K562 (cell line): Measurements from ENCODE around the gene CALD1. TPM values are rescaled to one million over a fixed set of nuclear protein-coding genes. Genes with fewer than 3 reads are reported as not detected.

ENCODE experiments used
- ATAC-seq: fragments of 200-7000 bp; cut with Tn5 transposase; 3 replicates; pipeline ENCODE4 v1.9.1; 2020; ENCODE audit warnings: moderate library complexity
- BruUV-seq: library from RNA; stranded (reverse); fragments of 400-500 nt; replicated peaks from 2 replicates; lab custom pipeline; 2021; lab: Mats Ljungman, UMichigan
- CTCF ChIA-PET: fragments of 300-600 bp; formaldehyde crosslinking; extraction: SDS; loops from one replicate; lab custom pipeline; 2021; ENCODE audit warnings: low intra/inter-chr PET ratio; lab: Yijun Ruan, JAX
- POLR2A ChIA-PET: fragments of 300-600, 350-650 bp; sonication (Branson Sonifier 250); formaldehyde crosslinking; extraction: SDS; loops from one replicate; lab custom pipeline; 2021; ENCODE audit warnings: antibody characterized with exemption, inconsistent platforms; lab: Yijun Ruan, JAX
- DNase-seq, 4 experiments: peaks; one replicate each; pipeline versions ENCODE4 v3.0.0 to v3.0.0-alpha.2; 2011 to 2018; ENCODE audit warnings: low spot score in 3 of 4, mixed read lengths in 3 of 4; ENCODE audit errors: extremely low read depth in 1 of 4
- FAIRE-seq: peaks from 2 replicates; lab custom pipeline; 2011; peaks lifted over from hg19 to GRCh38; lab: Jason Lieb, UNC
- H2AFZ ChIP-seq: 2 replicates; pipeline ENCODE4 v1.6.0; 2011; ENCODE audit warnings: low read depth, low read length, control low read depth, inconsistent platforms
- H3K27ac ChIP-seq: fragments of 200-600 bp; 3 replicates; pipeline ENCODE4 v1.8.0; 2011; ENCODE audit warnings: low read depth, mild to moderate bottlenecking, control low read depth, inconsistent platforms, low read length, moderate library complexity, mixed read lengths; ENCODE audit errors: extremely low read depth
- H3K27me3 ChIP-seq, 2 experiments: fragments of 300-600 bp in 1 of 2; 2 replicates in 1 of 2; 3 replicates in 1 of 2; pipeline versions ENCODE4 v1.6.0 to v1.8.0; 2011; ENCODE audit warnings: inconsistent platforms in 2 of 2, low read length in 2 of 2, mild to moderate bottlenecking in 1 of 2, mixed read lengths in 1 of 2, moderate library complexity in 1 of 2; ENCODE audit not compliant: control insufficient read depth in 2 of 2, insufficient read depth in 2 of 2
- H3K36me3 ChIP-seq: fragments of 300-600 bp; 3 replicates; pipeline ENCODE4 v1.8.0; 2011; ENCODE audit warnings: mild to moderate bottlenecking, low read length, inconsistent platforms; ENCODE audit not compliant: control insufficient read depth, insufficient read depth
- H3K4me1 ChIP-seq, 2 experiments: fragments of 200-600 bp in 1 of 2; replicated peaks in 1 of 2; 2 replicates in 1 of 2; 3 replicates in 1 of 2; pipeline versions ENCODE4 v1.5.1 to v1.8.0; 2011; ENCODE audit warnings: inconsistent platforms in 2 of 2, low read length in 2 of 2, mild to moderate bottlenecking in 1 of 2, mixed read lengths in 1 of 2, moderate library complexity in 1 of 2; ENCODE audit not compliant: control insufficient read depth in 2 of 2, insufficient read depth in 2 of 2
- H3K4me2 ChIP-seq: 2 replicates; pipeline ENCODE4 v1.6.1; 2011; ENCODE audit warnings: low read length, control low read depth, inconsistent platforms, mixed read lengths; ENCODE audit not compliant: insufficient read depth
- H3K4me3 ChIP-seq: fragments of 200-600 bp; sonication (generic), shearing (Covaris generic); 2 replicates; pipeline ENCODE4 v1.5.1; 2016; ENCODE audit warnings: control low read depth, inconsistent platforms
- H3K79me2 ChIP-seq: fragments of 200-600 bp; 3 replicates; pipeline ENCODE4 v1.8.0; 2011; ENCODE audit warnings: low read length, inconsistent platforms; ENCODE audit not compliant: control insufficient read depth, insufficient read depth
- H3K9ac ChIP-seq, 2 experiments: 2 replicates each; pipeline versions ENCODE4 v1.6.0 to v1.6.1; 2011; ENCODE audit warnings: low read depth in 2 of 2, low read length in 2 of 2, control low read depth in 1 of 2, inconsistent platforms in 1 of 2, mild to moderate bottlenecking in 1 of 2, mixed read lengths in 1 of 2; ENCODE audit not compliant: insufficient read depth in 1 of 2
- H3K9me1 ChIP-seq: one replicate; pipeline ENCODE4 v1.6.0; 2011; ENCODE audit warnings: inconsistent platforms, mild to moderate bottlenecking, low read length, moderate library complexity; ENCODE audit not compliant: control insufficient read depth, insufficient read depth
- H3K9me3 ChIP-seq: replicated peaks from 2 replicates; pipeline ENCODE4 v1.5.1; 2011; ENCODE audit warnings: low read depth, low read length, inconsistent platforms; ENCODE audit not compliant: control insufficient read depth, insufficient read depth
- H4K20me1 ChIP-seq: replicated peaks from 2 replicates; pipeline ENCODE4 v1.6.1; 2011; ENCODE audit warnings: low read length, inconsistent platforms, mixed read lengths; ENCODE audit not compliant: control insufficient read depth, insufficient read depth
- ATF7 ChIP-seq: fragments of 450-650 bp; IDR thresholded peaks from 2 replicates; pipeline ENCODE4 v1.7.1; 2014; ENCODE audit warnings: mild to moderate bottlenecking, moderate library complexity
- EWSR1 ChIP-seq: fragments of 450-650 bp; IDR thresholded peaks from 2 replicates; pipeline ENCODE4 v1.6.1; 2018; ENCODE audit warnings: borderline replicate concordance, mild to moderate bottlenecking, low read depth, moderate library complexity; ENCODE audit not compliant: partially characterized antibody
- HNRNPL ChIP-seq: fragments of 200-400 bp; formaldehyde crosslinking; IDR thresholded peaks from 2 replicates; pipeline ENCODE4 v1.6.1; 2017; ENCODE audit warnings: low read depth, mild to moderate bottlenecking, low read length
- LEF1 ChIP-seq: fragments of 450-650 bp; IDR thresholded peaks from 2 replicates; pipeline ENCODE4 v1.6.1; 2016; ENCODE audit warnings: mild to moderate bottlenecking
- MEF2D ChIP-seq: conservative IDR thresholded peaks from 2 replicates; pipeline ENCODE4 v1.6.1; 2016; ENCODE audit warnings: low read depth, missing genetic modification characterization, missing compliant biosample characterization
- NCOA4 ChIP-seq: fragments of 450-650 bp; IDR thresholded peaks from 2 replicates; pipeline ENCODE4 v1.6.1; 2018; ENCODE audit warnings: mild to moderate bottlenecking; ENCODE audit not compliant: partially characterized antibody
- PRPF4 ChIP-seq: fragments of 200-400 bp; formaldehyde crosslinking; IDR thresholded peaks from one replicate; pipeline ENCODE4 v1.6.1; 2017; ENCODE audit warnings: low read length, low read depth, mild to moderate bottlenecking; ENCODE audit not compliant: insufficient read depth, poor library complexity, severe bottlenecking
- RNF2 ChIP-seq: sonication (generic); IDR thresholded peaks from 2 replicates; pipeline ENCODE4 v1.6.1; 2016
- ZNF124 ChIP-seq: sonication (generic); formaldehyde crosslinking; IDR thresholded peaks from 2 replicates; pipeline ENCODE4 v1.8.1; 2022; ENCODE audit warnings: missing genetic modification reagents
- in situ Hi-C: fragments of 300-500 bp; cut with MboI; formaldehyde crosslinking; loops from 4 replicates; pipeline ENCODE4 v1.15.0; 2018; ENCODE audit warnings: inconsistent platforms, mixed read lengths
- intact Hi-C: fragments of 100-400 bp; cut with micrococcal nuclease; formaldehyde crosslinking; loops from 2 replicates; pipeline ENCODE4 v1.14.2; 2022
- polyA plus RNA-seq, 8 experiments: library from polyadenylated mRNA; depleted of rRNA in 4 of 8; stranded (reverse) in 5 of 8; unstranded in 3 of 8; fragments of >200 nt; fragmentation: Nextera tagmentation in 2 of 8; fragmentation: Illumina TruSeq in 1 of 8; extraction: Ambion mirVana in 2 of 8; extraction: Trizol in 1 of 8; gene quantifications; 2 replicates each; pipeline versions ENCODE4 v1.2.1 to v1.2.3, GENCODE V29; 2011 to 2014; ENCODE audit warnings: inconsistent platforms in 1 of 8, missing spikeins in 1 of 8
- total RNA-seq, 7 experiments: library from RNA; depleted of rRNA in 6 of 7; stranded (reverse); fragments of >200 nt in 6 of 7; fragmentation: Illumina TruSeq in 2 of 7; extraction: Trizol in 2 of 7; gene quantifications; 2 replicates each; pipeline versions ENCODE4 v1.2.1 to v1.2.3, GENCODE V29; 2011 to 2021; ENCODE audit warnings: low replicate concordance in 1 of 7
- TF ChIP-seq, protein P1 (sequence below), 3 experiments: fragments of 200-800 bp in 1 of 3; fragments of 250-450 bp in 1 of 3; fragments of 450-650 bp in 1 of 3; sonication (Bioruptor Pico) in 1 of 3; sonication (Bioruptor generic) in 1 of 3; formaldehyde crosslinking in 1 of 3; IDR thresholded peaks; 2 replicates each; pipeline versions ENCODE4 v1.6.1 to v1.8.0; 2016 to 2022; ENCODE audit warnings: mild to moderate bottlenecking in 2 of 3, missing genetic modification characterization in 2 of 3, missing compliant biosample characterization in 1 of 3, moderate library complexity in 1 of 3
- TF ChIP-seq, protein P2 (sequence below): fragments of 450-650 bp; formaldehyde crosslinking; IDR thresholded peaks from 2 replicates; pipeline ENCODE4 v1.4.0; 2022; ENCODE audit warnings: mild to moderate bottlenecking, moderate library complexity
- TF ChIP-seq, protein P3 (sequence below): sonication (generic); formaldehyde crosslinking; IDR thresholded peaks from 2 replicates; pipeline ENCODE4 v1.8.0; 2023; ENCODE audit warnings: mild to moderate bottlenecking, missing genetic modification reagents
- TF ChIP-seq, protein P4 (sequence below): fragments of 450-650 bp; IDR thresholded peaks from 2 replicates; pipeline ENCODE4 v1.6.1; 2018; ENCODE audit warnings: mild to moderate bottlenecking, low read depth; ENCODE audit not compliant: partially characterized antibody

Gene CALD1
- total and polyA plus RNA-seq, 9 of the 15 experiments (the other 6 are each of a cell fraction or from before 2014, with no cell fraction given): 0.40 TPM; not detected in 8

DNA sequence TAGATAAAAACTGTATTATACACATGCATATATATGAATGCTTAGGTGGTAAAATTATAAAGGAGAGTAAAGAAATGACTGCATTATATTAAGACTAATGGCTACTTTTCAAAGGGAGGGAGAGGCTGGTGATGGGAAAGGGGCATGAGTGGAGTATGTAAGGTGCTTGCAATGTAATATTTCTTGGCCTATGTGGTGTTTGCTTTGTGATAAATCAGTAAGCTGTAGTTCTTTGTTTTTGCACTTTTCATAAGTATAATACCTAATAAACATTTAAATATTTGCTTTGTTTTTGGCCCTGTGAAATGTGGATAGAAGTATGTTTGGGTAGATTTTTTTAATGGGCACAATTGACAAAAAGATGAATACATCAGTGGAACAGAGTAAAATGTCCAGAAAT lies 232.8 kb downstream of the CALD1 start:
- H4K20me1 ChIP-seq: no peaks in the 10 kb centered on the region
- no peaks in the 10 kb centered on the region for H3K27me3 ChIP-seq
- intact Hi-C loops (no loop called here), in situ Hi-C loops (no loop called here)
- ChIA-PET CTCF (no interaction called here), POLR2A (no interaction called here)
- no peak overlapping the region for H3K9ac ChIP-seq
- H3K9me1 ChIP-seq: no peaks in the 10 kb centered on the region
- no peak overlapping the region for H3K4me2 ChIP-seq
- ATAC-seq: no peak
- no peak overlapping the region for H2AFZ ChIP-seq
- H3K9me3 ChIP-seq: no peaks in the 10 kb centered on the region
- no TSS peak for BruUV-seq
- H3K36me3 ChIP-seq: no peaks in the 10 kb centered on the region
- H3K4me3 ChIP-seq: no peak overlapping the region
- H3K79me2 ChIP-seq: no peaks in the 10 kb centered on the region
- H3K27ac ChIP-seq: no peak overlapping the region
- DNase-seq: no peak
- no peaks in the 10 kb centered on the region; a peak in 1 of 5 replicates for H3K4me1 ChIP-seq
- no peak for FAIRE-seq
- no peak for TF ChIP-seq MEF2D
- TF ChIP-seq ZNF124 (CRISPR knock-in tag): no peak
- TF ChIP-seq RNF2: no peak
- no peak for TF ChIP-seq NCOA4
- TF ChIP-seq, protein P1, sequence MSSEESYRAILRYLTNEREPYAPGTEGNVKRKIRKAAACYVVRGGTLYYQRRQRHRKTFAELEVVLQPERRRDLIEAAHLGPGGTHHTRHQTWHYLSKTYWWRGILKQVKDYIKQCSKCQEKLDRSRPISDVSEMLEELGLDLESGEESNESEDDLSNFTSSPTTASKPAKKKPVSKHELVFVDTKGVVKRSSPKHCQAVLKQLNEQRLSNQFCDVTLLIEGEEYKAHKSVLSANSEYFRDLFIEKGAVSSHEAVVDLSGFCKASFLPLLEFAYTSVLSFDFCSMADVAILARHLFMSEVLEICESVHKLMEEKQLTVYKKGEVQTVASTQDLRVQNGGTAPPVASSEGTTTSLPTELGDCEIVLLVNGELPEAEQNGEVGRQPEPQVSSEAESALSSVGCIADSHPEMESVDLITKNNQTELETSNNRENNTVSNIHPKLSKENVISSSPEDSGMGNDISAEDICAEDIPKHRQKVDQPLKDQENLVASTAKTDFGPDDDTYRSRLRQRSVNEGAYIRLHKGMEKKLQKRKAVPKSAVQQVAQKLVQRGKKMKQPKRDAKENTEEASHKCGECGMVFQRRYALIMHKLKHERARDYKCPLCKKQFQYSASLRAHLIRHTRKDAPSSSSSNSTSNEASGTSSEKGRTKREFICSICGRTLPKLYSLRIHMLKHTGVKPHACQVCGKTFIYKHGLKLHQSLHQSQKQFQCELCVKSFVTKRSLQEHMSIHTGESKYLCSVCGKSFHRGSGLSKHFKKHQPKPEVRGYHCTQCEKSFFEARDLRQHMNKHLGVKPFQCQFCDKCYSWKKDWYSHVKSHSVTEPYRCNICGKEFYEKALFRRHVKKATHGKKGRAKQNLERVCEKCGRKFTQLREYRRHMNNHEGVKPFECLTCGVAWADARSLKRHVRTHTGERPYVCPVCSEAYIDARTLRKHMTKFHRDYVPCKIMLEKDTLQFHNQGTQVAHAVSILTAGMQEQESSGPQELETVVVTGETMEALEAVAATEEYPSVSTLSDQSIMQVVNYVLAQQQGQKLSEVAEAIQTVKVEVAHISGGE (CRISPR knock-in tag; IDR thresholded peaks at IDR 0.05): no peak
- no peak for TF ChIP-seq EWSR1
- no peak for TF ChIP-seq HNRNPL
- TF ChIP-seq, protein P2, sequence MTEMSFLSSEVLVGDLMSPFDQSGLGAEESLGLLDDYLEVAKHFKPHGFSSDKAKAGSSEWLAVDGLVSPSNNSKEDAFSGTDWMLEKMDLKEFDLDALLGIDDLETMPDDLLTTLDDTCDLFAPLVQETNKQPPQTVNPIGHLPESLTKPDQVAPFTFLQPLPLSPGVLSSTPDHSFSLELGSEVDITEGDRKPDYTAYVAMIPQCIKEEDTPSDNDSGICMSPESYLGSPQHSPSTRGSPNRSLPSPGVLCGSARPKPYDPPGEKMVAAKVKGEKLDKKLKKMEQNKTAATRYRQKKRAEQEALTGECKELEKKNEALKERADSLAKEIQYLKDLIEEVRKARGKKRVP: no peak
- TF ChIP-seq, protein P3, sequence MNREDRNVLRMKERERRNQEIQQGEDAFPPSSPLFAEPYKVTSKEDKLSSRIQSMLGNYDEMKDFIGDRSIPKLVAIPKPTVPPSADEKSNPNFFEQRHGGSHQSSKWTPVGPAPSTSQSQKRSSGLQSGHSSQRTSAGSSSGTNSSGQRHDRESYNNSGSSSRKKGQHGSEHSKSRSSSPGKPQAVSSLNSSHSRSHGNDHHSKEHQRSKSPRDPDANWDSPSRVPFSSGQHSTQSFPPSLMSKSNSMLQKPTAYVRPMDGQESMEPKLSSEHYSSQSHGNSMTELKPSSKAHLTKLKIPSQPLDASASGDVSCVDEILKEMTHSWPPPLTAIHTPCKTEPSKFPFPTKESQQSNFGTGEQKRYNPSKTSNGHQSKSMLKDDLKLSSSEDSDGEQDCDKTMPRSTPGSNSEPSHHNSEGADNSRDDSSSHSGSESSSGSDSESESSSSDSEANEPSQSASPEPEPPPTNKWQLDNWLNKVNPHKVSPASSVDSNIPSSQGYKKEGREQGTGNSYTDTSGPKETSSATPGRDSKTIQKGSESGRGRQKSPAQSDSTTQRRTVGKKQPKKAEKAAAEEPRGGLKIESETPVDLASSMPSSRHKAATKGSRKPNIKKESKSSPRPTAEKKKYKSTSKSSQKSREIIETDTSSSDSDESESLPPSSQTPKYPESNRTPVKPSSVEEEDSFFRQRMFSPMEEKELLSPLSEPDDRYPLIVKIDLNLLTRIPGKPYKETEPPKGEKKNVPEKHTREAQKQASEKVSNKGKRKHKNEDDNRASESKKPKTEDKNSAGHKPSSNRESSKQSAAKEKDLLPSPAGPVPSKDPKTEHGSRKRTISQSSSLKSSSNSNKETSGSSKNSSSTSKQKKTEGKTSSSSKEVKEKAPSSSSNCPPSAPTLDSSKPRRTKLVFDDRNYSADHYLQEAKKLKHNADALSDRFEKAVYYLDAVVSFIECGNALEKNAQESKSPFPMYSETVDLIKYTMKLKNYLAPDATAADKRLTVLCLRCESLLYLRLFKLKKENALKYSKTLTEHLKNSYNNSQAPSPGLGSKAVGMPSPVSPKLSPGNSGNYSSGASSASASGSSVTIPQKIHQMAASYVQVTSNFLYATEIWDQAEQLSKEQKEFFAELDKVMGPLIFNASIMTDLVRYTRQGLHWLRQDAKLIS (CRISPR knock-in tag): no peak
- TF ChIP-seq, protein P4, sequence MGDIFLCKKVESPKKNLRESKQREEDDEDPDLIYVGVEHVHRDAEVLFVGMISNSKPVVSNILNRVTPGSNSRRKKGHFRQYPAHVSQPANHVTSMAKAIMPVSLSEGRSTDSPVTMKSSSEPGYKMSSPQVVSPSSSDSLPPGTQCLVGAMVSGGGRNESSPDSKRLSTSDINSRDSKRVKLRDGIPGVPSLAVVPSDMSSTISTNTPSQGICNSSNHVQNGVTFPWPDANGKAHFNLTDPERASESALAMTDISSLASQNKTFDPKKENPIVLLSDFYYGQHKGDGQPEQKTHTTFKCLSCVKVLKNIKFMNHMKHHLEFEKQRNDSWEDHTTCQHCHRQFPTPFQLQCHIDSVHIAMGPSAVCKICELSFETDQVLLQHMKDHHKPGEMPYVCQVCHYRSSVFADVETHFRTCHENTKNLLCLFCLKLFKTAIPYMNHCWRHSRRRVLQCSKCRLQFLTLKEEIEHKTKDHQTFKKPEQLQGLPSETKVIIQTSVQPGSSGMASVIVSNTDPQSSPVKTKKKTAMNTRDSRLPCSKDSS: no peak
- no peak for TF ChIP-seq LEF1
- no peak for TF ChIP-seq ATF7
- no peak for TF ChIP-seq PRPF4
